SW480 (cell line): ENCODE measurements around the gene IPP.
"Not testable (repeated sequence)": the region's sequence is repeated elsewhere in the genome, so short reads cannot be mapped to it uniquely, and the experiment has no call there.

Source experiments
- DNase-seq: peaks from one replicate; pipeline ENCODE4 v3.0.0-alpha.2; 2016; ENCODE audit warnings: low spot score

Gene IPP

DNA sequence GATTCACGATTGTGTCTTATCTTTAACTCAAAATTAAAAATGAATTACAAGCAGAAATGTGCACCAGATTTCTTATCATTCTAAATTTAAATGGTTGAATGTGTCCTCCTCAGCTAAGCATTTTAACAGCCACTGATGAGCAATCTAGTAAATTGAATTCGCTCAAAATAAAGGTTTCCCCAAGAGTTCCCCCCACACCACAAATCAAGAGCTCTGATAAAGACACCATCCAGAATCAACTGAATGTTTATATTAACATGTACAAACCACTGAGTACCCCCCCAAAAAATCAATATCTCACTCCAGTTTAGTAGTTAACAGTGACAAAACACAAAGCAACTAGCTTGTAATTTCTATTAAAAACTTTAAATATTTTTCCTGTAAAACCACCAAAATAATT lies 66.1 kb downstream of the IPP start:
- DNase-seq: no peak

DNA sequence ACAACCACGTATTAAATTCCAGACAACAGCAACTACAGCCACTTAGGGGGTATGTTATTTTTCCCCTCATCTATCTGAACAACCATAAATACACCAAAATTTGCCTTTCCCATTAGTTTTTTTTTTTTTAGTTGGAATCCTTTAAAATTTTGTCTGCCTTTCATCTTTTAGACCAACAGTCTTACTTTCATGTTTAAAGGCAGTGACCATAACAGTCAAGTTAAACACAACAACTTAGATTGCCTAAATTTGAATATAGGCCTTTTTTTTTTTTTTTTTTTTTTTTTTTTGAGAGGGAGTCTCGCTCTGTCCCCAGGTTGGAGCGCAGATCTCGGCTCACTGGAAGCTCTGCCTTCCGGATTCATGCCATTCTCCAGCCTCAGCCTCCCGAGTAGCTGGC lies 67.5 kb downstream of the IPP start:
- DNase-seq: no peak

DNA sequence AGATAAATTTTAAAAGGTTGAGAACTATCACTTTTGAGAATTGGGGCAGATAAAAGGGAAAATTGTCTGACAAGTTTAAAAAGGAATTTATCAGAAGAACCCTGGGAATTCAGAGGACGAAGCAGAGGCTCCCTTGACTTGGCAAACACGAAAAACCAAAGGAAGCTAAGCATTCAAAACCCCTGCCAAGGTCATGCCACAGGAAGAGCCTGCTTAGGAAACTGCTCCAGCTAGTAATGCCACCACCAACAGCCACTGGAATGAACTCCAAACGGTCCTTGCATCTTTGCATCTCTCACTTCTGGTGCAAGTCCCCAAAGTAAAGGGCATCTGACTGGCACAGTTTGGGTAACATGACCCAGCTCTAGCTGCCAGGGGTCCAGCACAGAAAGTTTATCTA lies 71.3 kb downstream of the IPP start:
- DNase-seq: no peak

DNA sequence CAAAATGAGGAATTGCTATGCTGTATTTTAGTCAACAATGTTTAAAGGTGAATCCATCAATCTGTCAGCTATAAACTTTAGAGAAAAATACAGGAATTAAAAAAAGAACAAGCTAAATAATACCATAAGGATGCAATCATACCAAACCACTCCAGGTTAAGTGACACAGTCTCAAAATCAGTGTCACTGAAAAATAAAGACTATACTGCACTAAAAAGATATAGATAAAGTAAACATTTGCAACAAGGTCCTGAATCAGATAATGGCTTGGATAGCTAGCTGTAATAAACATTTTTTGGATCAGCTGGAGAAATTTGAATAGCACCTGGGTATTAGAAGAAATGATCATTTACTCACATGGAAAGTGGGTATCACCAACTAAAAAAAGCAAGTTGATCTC lies 72.0 kb downstream of the IPP start:
- no peak for DNase-seq

DNA sequence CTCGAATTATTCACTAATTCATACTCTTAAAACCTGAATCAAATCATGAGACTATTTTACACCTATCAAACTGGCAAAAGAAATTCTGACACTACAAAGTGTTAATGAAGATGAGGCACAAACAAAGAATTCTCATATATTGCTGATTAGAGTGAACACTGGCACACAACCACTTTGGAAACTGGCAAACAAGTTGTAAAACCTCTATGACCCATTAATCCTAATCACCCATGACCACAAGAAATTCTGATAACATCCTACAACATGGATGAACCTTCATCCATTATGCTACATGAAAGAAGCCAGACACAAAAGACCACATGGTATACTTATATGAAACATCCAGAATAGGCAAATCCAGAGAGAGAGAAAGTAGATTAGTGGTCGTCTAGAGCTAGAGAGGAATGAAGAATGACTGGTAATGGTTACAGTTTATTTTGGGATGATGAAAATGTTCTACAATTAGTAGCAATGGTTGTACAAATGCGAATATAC lies 72.7 kb downstream of the IPP start:
- DNase-seq: no peak

DNA sequence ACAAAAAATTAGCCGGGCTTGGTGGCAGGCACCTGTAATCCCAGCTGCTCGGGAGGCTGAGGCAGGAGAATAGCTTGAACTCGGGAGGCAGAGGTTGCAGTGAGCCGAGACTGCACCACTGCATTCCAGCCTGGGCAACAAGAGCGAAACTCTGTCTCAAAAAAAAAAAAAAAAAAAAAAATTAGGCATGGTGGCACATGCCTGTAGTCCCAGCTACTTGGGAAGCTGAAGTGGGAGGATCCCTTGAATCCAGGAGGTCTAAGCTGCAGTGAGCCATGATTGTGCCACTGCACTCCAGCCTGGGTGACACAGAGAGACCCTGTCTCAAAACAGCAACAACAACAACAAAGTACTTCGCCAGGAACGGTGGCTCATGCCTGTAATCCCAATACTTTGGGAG lies 73.9 kb downstream of the IPP start:
- DNase-seq: not testable (repeated sequence)

DNA sequence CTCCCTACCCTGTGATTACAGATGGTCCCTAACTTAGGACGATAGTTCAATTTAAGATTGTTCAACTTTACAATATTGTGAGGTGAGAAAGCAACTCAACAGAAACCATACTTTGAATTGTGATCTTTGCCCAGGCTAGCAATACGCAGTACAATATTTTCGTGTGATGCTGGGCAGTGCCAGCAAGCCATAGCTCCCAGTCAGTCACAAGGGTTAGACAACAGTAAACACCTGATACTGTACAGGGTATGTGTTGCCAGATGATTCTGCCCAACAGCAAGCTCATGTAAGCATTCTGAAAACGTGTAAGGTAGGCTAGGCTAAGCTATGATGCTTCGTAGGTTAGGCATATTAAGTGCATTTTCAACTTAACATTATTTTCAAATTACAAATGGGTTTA lies 76.0 kb downstream of the IPP start:
- no peak for DNase-seq

DNA sequence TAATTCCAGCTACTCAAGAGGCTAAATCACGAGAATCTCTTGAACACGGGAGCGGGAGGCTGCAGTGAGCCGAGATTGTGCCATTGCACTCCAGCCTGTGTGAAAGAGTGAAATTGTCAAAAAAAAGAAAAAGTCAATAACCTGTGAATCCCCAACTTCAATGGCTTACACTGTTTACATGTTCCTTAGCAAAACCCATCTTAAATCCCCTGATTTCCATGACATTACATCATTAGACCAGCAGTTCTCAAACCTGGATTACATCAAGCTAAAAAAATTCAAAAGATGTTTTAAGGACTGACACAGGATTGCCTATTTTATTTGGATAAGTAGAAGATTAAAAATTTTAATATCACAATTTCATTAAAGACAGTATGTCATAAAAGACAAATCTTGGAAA lies 76.5 kb downstream of the IPP start:
- DNase-seq: no peak

DNA sequence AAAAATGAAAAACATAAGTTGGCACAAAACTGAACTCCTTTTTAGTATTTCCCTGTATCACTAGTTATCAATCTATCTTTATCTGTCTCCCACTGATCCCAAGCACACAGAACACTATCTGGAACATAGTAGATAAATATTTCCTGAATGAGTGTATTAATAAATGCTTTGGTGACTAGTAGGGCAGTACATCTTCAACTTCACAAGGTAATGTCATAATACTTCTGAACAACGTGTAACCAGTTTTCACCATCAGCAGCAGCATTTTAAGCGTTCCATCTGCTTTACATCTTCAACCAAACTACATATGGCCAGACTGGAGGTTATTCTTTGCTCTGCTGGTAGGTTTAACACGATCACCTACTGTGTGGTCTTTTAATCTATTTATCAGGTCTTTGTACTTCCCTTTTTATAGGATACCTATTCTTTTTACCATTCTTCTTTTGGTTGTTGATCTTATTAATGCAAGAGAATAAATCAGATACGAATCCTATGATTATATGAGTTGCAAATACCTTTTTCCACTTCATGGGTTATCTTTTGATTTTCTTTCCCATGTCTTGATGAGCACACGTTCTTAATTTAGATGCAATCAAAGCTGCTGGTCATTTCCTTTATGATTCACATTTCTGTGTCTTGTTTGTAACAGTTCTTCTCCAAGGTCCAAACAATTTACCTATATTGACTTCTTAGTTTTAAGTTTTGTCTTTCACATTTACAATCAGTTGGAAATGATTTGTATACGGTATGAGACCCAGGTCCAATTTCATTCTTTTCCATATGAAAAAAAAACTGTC lies 80.4 kb downstream of the IPP start:
- no peak for DNase-seq

DNA sequence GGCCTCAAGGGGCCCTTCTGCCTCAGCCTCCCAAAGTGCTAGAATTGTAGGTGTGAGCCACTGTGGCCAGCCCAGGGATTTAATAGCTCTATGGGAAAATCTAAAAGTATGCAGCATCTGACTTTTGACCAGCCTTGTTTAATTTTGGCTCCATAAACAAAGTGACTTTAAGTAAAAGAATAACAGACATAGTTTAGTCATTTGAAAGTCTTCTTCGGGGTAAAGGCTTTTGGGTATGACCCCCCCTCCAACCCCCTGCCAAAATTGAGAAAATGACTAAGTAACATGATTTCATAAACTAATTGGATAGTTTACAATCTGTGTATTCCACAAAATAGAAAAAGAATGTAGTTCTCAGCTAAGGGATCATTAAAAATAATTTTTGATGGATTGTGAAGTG lies 81.1 kb downstream of the IPP start:
- no peak for DNase-seq

DNA sequence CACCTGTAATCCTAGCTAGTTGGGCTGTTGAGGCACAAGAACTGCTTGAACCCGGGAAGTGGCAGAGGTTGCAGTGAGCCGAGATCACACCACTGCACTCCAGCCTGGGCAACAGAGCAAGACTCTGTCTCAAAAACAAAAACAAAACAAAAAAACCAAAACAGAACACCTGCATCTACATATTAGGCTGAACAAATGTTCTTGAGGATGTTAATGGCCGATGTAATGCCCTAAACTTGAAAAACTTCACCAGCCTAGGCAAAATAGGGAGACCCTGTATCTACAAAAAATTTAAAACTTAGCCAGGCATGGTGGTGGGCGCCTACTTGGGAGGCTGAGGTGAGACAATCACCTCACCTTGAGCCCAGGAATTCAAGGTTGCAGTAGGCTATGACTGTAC lies 81.9 kb downstream of the IPP start:
- DNase-seq: no peak

DNA sequence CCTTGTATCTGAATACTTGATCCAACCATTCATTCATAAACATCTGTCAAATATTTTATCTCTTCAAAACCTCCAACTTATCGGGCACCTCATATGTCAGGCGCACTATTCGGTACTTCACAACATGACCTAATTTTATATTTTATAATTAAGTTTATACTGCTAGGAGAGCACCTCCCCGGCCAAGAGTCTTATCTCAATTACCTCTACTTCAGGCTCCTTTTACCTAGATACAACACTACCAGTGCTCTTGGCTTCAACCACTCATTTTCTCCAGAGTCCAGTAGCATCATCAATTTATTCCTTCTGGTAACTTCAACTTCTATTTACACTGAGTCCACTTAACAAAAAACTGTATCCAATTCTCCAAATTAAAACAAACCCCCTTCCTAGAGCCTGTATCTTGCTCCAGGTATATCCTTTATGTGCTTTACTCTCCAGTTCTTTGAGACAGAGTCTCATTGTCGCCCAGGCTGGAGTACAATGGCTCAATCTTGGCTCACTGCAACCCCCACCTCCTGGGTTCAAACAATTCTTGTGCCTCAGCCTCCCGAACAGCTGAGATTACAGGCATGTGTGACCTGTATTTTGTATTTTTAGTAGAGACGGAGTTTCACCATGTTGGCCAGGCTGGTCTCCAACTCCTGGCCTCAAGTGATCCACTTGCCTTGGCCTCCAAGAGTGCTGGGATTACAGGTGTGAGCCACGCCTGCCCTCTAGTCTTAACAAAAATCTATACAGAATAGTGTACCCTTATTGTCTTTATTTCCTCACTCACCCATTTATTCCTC lies 82.9 kb downstream of the IPP start:
- DNase-seq: no peak

DNA sequence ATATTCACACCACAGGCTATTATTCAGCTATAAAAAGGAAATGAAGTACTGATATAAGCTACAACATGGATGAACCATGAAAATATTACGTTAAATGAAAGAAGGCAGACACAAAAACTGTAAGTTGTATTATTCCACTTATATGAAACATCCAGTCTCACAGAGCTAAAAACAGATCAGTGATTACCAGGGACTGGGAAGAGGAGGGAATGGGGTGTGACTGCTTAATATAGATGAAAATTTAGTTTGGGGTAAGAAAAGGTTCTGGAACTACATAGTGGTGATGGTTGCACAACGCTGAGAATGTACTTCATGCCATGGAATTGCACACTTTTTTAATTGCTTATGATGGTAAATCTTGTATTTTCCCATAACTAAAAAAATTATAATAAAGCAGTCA lies 83.6 kb downstream of the IPP start:
- no peak for DNase-seq

DNA sequence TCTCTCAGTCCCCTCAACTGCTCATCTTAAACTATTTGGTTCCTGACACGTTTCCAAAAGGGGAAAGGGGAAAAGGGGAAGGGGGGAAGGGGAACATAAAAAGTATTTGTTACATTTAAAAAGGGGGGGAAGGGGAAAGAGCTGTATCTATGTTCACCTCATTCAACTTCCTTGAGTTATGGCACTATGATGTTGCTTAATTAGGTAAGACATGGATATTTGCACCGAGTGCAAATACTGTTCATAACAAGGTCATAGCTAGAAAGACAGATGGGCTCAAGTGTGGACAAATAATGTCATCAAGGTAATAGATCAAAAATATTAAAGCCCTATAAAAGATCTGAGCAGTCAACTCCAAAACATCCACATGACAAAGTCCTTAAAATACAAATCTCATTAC lies 90.1 kb downstream of the IPP start:
- DNase-seq: no peak

DNA sequence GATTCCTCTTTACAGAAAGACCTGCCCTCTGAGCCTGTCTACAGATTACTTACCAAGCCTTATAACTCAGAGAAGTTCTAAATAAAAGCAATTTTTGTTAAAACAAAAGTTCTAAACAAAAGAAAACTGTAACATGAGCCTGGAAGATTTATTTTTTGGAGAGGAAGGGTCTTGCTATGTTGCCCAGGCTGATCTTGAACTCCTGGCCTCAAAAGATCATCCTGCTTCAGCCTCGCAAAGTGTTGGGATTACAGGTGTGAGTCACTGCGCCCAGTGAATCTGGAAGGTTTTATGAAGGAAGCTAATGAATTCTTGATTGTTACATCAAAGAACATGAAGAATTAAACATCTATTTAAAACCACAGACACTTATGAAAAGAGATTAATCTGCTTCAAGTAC lies 91.2 kb downstream of the IPP start:
- DNase-seq: no peak

DNA sequence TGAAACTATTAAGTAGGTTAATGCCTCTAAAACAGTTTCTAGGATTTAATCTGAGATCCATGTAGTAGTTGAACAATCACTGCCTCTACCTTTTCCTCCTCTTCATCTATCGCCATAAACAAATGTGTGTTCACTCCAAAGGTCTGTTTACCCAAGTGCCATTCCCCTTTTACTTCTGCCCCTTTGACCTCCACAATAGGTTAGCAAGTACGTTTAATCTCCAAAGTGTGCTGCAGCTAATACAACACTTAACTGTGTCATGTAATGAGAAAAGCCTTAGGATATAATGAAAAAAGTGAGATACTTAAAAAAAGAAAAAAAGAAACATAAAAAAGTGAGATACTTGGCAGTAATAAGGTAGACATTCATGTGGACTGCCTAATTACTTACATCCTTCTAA lies 92.3 kb downstream of the IPP start:
- no peak for DNase-seq

DNA sequence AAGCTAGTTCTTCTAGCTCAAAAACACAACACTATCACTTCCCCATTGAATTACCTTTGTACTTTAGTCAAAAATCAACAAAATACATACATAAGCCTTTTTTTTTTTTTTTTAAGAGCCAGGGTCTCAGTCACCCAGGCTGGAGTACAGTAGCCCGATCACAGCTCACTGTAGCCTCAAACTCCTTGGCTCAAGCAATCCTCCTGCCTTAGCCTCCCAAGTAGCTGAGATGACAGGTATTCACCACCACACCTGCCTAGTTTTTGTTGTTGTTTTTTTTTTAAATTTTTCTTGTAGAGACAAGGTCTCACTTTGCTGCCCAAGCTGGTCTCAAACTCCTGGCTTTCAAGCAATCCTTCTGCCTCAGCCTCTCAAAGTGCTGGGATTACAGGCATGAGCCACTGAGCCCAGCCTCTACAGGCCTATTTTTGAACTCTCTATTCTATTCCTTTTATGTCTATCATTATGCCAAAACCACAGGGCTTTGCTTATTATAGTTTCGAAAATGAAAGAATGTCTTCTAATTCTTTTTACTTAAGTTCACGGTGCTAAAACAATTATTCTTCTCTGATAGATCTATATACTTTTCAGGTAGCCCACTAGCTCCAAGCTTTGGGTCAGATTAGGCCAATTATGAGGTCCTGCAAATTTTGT lies 93.8 kb downstream of the IPP start:
- no peak for DNase-seq

DNA sequence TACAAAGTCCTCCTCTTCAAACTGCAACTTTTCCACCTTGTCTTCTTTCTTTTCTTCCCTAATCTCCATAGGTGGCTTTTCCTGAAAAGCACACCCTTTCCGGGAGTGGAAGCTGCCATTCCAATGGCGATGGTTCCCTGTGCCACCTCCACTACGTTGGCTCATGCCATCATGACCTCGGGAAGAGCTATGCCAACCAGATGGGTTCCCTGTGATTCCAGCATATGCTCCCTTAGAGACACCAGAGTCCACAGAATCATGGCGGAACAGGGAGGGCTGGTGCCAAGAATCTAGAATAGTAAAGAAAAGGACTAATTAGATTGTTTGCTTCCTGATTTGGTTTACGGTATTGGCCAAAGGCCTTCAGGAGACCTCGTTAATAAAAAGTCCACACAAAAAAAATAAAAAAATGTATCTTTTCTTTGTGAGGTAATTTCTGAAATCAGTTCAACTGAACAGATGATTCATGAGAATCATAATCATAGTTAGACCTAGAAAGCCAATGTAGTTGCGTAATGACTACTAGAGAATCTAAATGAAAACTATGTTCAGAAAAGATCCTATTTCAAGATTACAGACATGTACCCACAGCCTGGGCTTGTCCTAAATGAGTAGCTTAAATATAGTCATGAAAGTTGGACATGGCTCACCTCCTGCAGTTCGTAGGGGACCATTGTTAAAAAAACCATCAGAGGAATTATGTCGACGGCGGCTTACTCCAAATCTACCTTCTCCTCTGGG lies 95.7 kb downstream of the IPP start:
- no peak for DNase-seq
